RWPE2 (cell line): ENCODE measurements around the gene DDX1.
A peak's percentile ranks its signal among the peaks of the same experiment; 100 is the strongest.

Source experiments
- ATAC-seq: fragments of 200-7000 bp; cut with Tn5 transposase; 3 replicates; pipeline ENCODE4 v1.9.1; 2021; ENCODE audit warnings: low read depth
- DNase-seq: peaks from one replicate; pipeline ENCODE4 v3.0.0-alpha.2; 2020; ENCODE audit warnings: low spot score
- H3K27ac ChIP-seq: fragments of 450-650 bp; 2 replicates; pipeline ENCODE4 v1.5.1; 2017; ENCODE audit warnings: mild to moderate bottlenecking; ENCODE audit not compliant: poor library complexity, severe bottlenecking
- H3K27me3 ChIP-seq: fragments of 250-450 bp; sonication (Bioruptor Pico); 2 replicates; pipeline ENCODE4 v1.5.1; 2021; ENCODE audit warnings: mild to moderate bottlenecking, moderate library complexity; ENCODE audit not compliant: insufficient read depth, poor library complexity, severe bottlenecking
- H3K36me3 ChIP-seq: fragments of 250-450 bp; sonication (Bioruptor Pico); 2 replicates; pipeline ENCODE4 v1.5.1; 2020; ENCODE audit warnings: low read depth, mild to moderate bottlenecking, moderate library complexity
- H3K4me1 ChIP-seq: fragments of 250-450 bp; sonication (Bioruptor Pico); 2 replicates; pipeline ENCODE4 v1.5.1; 2021; ENCODE audit warnings: mild to moderate bottlenecking, moderate library complexity; ENCODE audit not compliant: insufficient read depth, poor library complexity, severe bottlenecking
- H3K4me3 ChIP-seq: fragments of 250-450 bp; sonication (Bioruptor Pico); 2 replicates; pipeline ENCODE4 v1.5.1; 2021; ENCODE audit warnings: mild to moderate bottlenecking, moderate library complexity; ENCODE audit not compliant: severe bottlenecking
- H3K9me3 ChIP-seq: fragments of 250-450 bp; sonication (Bioruptor Pico); 2 replicates; pipeline ENCODE4 v1.5.1; 2021; ENCODE audit warnings: mild to moderate bottlenecking, moderate library complexity; ENCODE audit not compliant: severe bottlenecking
- TF ChIP-seq, protein P1 (sequence below): fragments of 450-650 bp; IDR thresholded peaks from one replicate; pipeline ENCODE4 v1.5.1; 2017; ENCODE audit warnings: mild to moderate bottlenecking, moderate library complexity; ENCODE audit not compliant: poor library complexity, severe bottlenecking

DDX1 gene

GRCh38 chr2:15554525-15555218 is 37.0 kb upstream of the DDX1 start:
- TF ChIP-seq, protein P1, sequence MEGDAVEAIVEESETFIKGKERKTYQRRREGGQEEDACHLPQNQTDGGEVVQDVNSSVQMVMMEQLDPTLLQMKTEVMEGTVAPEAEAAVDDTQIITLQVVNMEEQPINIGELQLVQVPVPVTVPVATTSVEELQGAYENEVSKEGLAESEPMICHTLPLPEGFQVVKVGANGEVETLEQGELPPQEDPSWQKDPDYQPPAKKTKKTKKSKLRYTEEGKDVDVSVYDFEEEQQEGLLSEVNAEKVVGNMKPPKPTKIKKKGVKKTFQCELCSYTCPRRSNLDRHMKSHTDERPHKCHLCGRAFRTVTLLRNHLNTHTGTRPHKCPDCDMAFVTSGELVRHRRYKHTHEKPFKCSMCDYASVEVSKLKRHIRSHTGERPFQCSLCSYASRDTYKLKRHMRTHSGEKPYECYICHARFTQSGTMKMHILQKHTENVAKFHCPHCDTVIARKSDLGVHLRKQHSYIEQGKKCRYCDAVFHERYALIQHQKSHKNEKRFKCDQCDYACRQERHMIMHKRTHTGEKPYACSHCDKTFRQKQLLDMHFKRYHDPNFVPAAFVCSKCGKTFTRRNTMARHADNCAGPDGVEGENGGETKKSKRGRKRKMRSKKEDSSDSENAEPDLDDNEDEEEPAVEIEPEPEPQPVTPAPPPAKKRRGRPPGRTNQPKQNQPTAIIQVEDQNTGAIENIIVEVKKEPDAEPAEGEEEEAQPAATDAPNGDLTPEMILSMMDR, result no peak
- Histone ChIP-seq H3K27me3 (no peaks in the 10 kb centered on the region), H3K27ac (no peak overlapping the region), H3K4me3 (no peak overlapping the region), H3K9me3 (no peaks in the 10 kb centered on the region), H3K36me3 (peaks cover 44% of the 10 kb centered on the region), H3K4me1 (peaks cover 2% of the 10 kb centered on the region)
- ATAC-seq, result no peak
- no peak for DNase-seq

- ATAC-seq (no peak), DNase-seq (no peak)
- H3K9me3 ChIP-seq, result no peaks in the 10 kb centered on the region
- no peak overlapping the region for H3K27ac ChIP-seq
- no peaks in the 10 kb centered on the region for H3K27me3 ChIP-seq
- H3K4me1 ChIP-seq, result peaks cover 5% of the 10 kb centered on the region
- H3K4me3 ChIP-seq, result no peak overlapping the region
- TF ChIP-seq, protein P1, result no peak
- H3K36me3 ChIP-seq, result peaks cover 42% of the 10 kb centered on the region
These were observed 35.9 kb upstream of the DDX1 start for GRCh38 chr2:15555760-15556193.

- no peak overlapping the region for H3K4me3 ChIP-seq
- no peaks in the 10 kb centered on the region for H3K9me3 ChIP-seq
- peaks cover 36% of the 10 kb centered on the region for H3K36me3 ChIP-seq
- DNase-seq, result no peak
- peaks cover 5% of the 10 kb centered on the region for H3K4me1 ChIP-seq
- TF ChIP-seq, protein P1, result no peak
- no peaks in the 10 kb centered on the region for H3K27me3 ChIP-seq
- ATAC-seq, result no peak
- no peak overlapping the region for H3K27ac ChIP-seq
These were observed 35.2 kb upstream of the DDX1 start for GRCh38 chr2:15556311-15556930.

GRCh38 chr2:15557887-15558311 is 33.8 kb upstream of the DDX1 start:
- Histone ChIP-seq H3K27ac (no peak overlapping the region), H3K4me3 (no peak overlapping the region), H3K27me3 (no peaks in the 10 kb centered on the region), H3K4me1 (peaks cover 5% of the 10 kb centered on the region), H3K9me3 (no peaks in the 10 kb centered on the region), H3K36me3 (peaks cover 25% of the 10 kb centered on the region)
- ATAC-seq, result peak; percentile 53; the same call in 2 of the 3 replicates
- TF ChIP-seq, protein P1, result no peak
- no peak for DNase-seq
